GM11168 (cell line): Measurements from ENCODE around the gene FARP1.

Experiments
- in situ Hi-C: fragments of 300-500 bp; cut with MboI; formaldehyde crosslinking; loops from one replicate; pipeline ENCODE4 v1.12.0; 2022; ENCODE audit warnings: low sequenced_read_pairs; ENCODE audit not compliant: unreplicated experiment

Gene FARP1

GRCh38 chr13:98371516-98372023 lies 228.7 kb downstream of the FARP1 start:
- in situ Hi-C loops, result no loop called here

GRCh38 chr13:98372876-98373275 lies 230.0 kb downstream of the FARP1 start:
- in situ Hi-C loops, result no loop called here

- in situ Hi-C loops, result no loop called here
Observed at GRCh38 chr13:98374750-98375149, 231.9 kb downstream of the FARP1 start.

GRCh38 chr13:98377635-98378378 lies 234.9 kb downstream of the FARP1 start:
- in situ Hi-C loops, result no loop called here

GRCh38 chr13:98384739-98385138 lies 241.8 kb downstream of the FARP1 start:
- in situ Hi-C loops, result no loop called here

GRCh38 chr13:98385606-98386005 lies 242.7 kb downstream of the FARP1 start:
- in situ Hi-C loops, result no loop called here

GRCh38 chr13:98386637-98387036 lies 243.7 kb downstream of the FARP1 start:
- in situ Hi-C loops, result no loop called here

- in situ Hi-C loops, result no loop called here
Observed at GRCh38 chr13:98389319-98389718, 246.4 kb downstream of the FARP1 start.

GRCh38 chr13:98390086-98390715 lies 247.3 kb downstream of the FARP1 start:
- in situ Hi-C loops, result no loop called here

- in situ Hi-C loops, result no loop called here
Observed at GRCh38 chr13:98393873-98394272, 251.0 kb downstream of the FARP1 start.

- in situ Hi-C loops, result no loop called here
Observed at GRCh38 chr13:98394820-98395510, 252.1 kb downstream of the FARP1 start.

GRCh38 chr13:98396071-98396710 lies 253.3 kb downstream of the FARP1 start:
- in situ Hi-C loops, result no loop called here

- in situ Hi-C loops, result no loop called here
Observed at GRCh38 chr13:98397221-98397620, 254.3 kb downstream of the FARP1 start.

- in situ Hi-C loops, result no loop called here
Observed at GRCh38 chr13:98397861-98398260, 255.0 kb downstream of the FARP1 start.

- in situ Hi-C loops, result no loop called here
Observed at GRCh38 chr13:98398581-98398980, 255.7 kb downstream of the FARP1 start.

GRCh38 chr13:98399756-98400155 lies 256.9 kb downstream of the FARP1 start:
- in situ Hi-C loops, result no loop called here

- in situ Hi-C loops, result no loop called here
Observed at GRCh38 chr13:98401934-98402333, 259.0 kb downstream of the FARP1 start.

- in situ Hi-C loops, result no loop called here
Observed at GRCh38 chr13:98403076-98403475, 260.2 kb downstream of the FARP1 start.

GRCh38 chr13:98405107-98405571 lies 262.2 kb downstream of the FARP1 start:
- in situ Hi-C loops, result no loop called here

- in situ Hi-C loops, result no loop called here
Observed at GRCh38 chr13:98405690-98406344, 262.9 kb downstream of the FARP1 start.
